Dedifferentiated amniotic fluid mesenchymal stem cell (primary cell): Measurements from ENCODE around the gene MSRB1.

Experiments used
- DNase-seq: peaks from one replicate; pipeline ENCODE4 v3.0.0-alpha.2; 2016; ENCODE audit errors: extremely low spot score

MSRB1 gene

GRCh38 chr16:1942810-1943726, at the start of gene MSRB1:
Gene MSRB1 (minus strand): TSS chr16:1943199. CDS start chr16:1943156, 43 bp downstream.
- peak; percentile 98 for DNase-seq

GRCh38 chr16:1991948-1992703, 49.1 kb upstream of the MSRB1 start:
- DNase-seq, result peak; percentile 76

- no peak for DNase-seq
These were observed 48.6 kb upstream of the MSRB1 start for GRCh38 chr16:1991588-1991947.

- no peak for DNase-seq
These were observed 48.1 kb upstream of the MSRB1 start for GRCh38 chr16:1991135-1991551.

GRCh38 chr16:1990351-1991134, 47.5 kb upstream of the MSRB1 start:
- no peak for DNase-seq

GRCh38 chr16:1990101-1990350, 47.0 kb upstream of the MSRB1 start:
- no peak for DNase-seq

- DNase-seq, result no peak
These were observed 46.5 kb upstream of the MSRB1 start, which contains the start of gene SYNGR3 for GRCh38 chr16:1989209-1990100. Gene SYNGR3 (plus strand): TSS chr16:1989970. CDS start chr16:1990103, 133 bp downstream.

- no peak for DNase-seq
These were observed 44.2 kb upstream of the MSRB1 start for GRCh38 chr16:1987198-1987597.

- no peak for DNase-seq
These were observed 42.6 kb upstream of the MSRB1 start for GRCh38 chr16:1985466-1986150.

GRCh38 chr16:1984347-1985225, 41.6 kb upstream of the MSRB1 start:
- DNase-seq, result no peak

- DNase-seq, result peak; percentile 78
These were observed 40.7 kb upstream of the MSRB1 start, which contains the start of gene GFER for GRCh38 chr16:1983544-1984346. Gene GFER (plus strand): TSS chr16:1984193. CDS start chr16:1984219, 26 bp downstream.

- DNase-seq, result no peak
These were observed 40.1 kb upstream of the MSRB1 start for GRCh38 chr16:1982991-1983543.

GRCh38 chr16:1982013-1982433, 39.0 kb upstream of the MSRB1 start:
- DNase-seq, result no peak

GRCh38 chr16:1981398-1981836, 38.4 kb upstream of the MSRB1 start, which contains the start of gene NOXO1:
Gene NOXO1 (minus strand): TSS chr16:1981469. CDS start chr16:1981179, 290 bp downstream.
- no peak for DNase-seq

GRCh38 chr16:1980770-1981087, 37.7 kb upstream of the MSRB1 start:
- DNase-seq, result no peak

GRCh38 chr16:1980030-1980769, 37.2 kb upstream of the MSRB1 start:
- DNase-seq, result no peak

- DNase-seq, result no peak
These were observed 36.5 kb upstream of the MSRB1 start for GRCh38 chr16:1979271-1980029.
